DMS53 (cell line): ENCODE data around the gene ARID4B.
A peak's percentile ranks its signal among the peaks of the same experiment; 100 is the strongest.
"Not testable (repeated sequence)": the region's sequence is repeated elsewhere in the genome, so short reads cannot be mapped to it uniquely, and the experiment has no call there.

Source experiments
- DNase-seq: peaks from one replicate; lab custom pipeline; 2025; lab: John Stamatoyannopoulos, UW

ARID4B gene

DNA sequence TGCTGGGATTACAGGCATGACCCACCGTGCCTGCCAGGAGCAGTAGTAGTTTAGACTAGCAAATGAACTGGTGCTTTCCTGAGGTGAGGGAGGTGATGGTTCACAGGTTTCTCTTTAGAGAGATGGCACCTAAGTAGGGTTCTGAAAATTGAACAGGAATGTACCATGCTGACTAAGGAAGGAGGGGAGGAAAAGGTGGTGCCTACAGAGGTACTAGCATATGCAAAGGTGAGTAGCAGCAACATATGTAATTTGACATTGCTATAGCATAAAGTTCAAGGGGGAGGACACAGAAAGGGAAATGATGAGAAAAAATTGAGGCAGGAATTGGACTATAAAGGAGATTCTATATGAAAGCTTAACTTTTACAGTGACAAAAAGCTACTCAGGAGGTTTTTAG lies 101.0 kb downstream of the ARID4B start:
- DNase-seq = no peak

DNA sequence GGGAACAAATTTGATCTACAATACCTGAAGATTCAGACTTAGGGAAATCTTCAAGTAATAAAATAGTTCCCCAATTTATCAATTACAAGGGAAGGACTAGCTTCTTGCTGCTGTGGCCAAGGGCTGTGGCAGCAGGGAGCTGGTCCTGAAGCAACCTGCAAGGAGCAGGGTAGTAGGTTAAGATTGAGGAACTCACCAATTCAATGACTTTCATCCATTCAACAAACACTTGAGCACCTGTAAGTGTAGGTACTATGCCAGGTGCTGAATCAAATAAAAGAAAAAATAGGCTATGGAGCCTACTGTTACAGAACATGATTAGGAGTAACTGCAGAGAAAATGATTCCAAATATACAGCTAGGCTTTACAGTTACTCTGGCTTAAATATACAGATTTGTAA lies 102.7 kb downstream of the ARID4B start:
- DNase-seq = peak; percentile 13

DNA sequence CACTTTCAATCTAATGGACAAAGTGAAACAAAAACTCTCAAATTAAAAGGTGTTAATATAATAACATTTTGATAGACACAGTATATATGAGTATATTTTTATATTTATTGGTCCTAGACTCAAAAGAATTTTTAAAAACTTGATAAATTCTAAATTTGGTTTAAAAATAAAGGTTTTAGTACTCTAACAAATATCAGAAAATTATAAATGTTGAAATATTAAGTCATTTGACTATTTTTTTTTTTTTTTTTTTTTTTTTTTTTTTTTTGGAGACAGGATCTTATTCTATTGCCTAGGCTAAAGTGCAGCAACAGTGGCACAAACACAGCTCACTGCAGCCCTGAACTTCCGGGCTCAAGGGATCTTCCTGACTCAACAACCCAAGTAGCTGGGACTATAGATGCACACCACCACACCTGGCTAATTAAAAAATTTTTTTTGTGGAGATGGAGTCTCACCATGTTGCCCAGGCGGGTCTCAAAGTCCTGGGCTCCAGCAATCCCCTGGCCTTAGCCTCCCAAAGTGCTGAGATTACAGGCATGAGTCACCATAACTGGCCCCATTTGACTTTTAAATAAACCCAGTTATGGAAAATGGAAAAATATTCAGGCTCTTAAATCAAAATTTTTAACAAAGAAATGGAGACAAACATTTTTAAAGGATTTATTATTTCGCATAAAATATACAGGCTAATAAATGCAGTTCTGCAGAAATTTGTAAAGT lies 106.2 kb downstream of the ARID4B start:
- DNase-seq = no peak

DNA sequence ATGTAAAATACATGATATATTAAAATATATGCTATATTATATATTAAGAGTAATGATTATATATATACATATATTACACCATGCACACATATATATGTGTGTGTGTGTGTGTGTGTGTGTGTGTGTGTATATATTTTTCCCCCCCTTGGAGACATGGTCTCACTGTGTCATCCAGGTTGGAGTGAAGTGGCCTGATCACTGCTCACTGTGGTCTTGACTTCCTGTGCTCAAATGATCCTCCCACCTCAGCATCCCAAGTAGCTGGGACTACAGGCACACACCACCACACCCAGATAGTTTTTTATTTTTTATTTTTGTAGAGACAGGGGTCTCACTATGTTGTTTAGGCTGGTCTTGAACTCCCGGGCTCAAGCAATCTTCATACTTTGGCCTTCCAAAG lies 112.5 kb downstream of the ARID4B start:
- no peak for DNase-seq

DNA sequence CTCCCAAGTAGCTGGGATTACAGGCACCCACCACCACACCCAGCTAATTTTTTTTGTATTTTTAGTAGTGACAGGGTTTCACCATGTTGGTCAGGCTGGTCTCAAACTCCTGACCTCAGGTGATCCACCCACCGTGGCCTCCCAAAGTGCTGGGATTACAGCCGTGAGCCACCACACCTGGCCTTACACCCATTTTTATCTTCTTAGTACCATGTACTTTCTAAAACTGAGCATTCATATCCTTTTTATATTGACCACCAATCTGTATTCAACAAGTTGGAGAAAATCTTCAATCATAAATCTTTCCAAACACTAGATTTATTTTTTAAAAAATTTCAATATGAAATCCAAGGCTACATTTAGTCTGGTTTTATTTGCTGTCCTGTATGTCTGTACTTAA lies 113.0 kb downstream of the ARID4B start:
- not testable (repeated sequence) for DNase-seq

DNA sequence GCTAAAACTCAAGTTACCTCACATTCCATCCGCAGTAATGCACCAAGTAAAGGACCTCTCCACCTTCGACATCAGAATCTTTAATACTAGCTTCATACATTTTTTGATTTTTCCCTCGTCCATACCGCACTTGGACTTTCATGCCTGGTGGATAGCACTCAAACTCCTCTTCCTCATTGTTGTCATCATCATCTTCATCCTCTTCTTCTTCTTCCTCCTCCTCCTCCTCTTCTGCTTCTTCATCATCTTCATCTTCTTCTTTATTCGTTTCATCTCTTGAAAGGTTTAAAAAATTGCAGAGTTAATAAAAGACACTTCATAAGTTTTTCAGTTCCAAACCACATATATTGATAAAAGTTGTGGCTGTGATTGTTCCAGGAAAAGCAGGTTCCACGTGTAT lies 114.2 kb downstream of the ARID4B start:
- no peak for DNase-seq

DNA sequence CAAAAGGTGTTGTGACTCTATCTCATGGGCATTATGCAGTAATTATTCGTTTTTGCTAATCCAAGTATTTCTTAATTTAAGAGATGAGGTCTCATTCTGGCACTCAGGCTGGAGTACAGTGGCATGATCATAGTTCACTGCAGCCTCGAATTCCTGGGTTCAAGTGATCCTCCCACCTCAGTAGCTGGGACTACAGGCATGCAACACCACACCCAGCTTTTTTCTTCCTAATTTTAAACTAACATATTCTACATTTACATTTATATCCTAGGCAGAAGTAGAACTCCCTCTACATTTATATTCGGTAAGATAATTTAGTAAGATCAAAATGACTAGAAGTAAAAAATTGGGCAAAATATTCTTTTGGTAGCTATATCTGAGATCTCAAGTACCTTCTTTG lies 116.5 kb downstream of the ARID4B start:
- DNase-seq = no peak

DNA sequence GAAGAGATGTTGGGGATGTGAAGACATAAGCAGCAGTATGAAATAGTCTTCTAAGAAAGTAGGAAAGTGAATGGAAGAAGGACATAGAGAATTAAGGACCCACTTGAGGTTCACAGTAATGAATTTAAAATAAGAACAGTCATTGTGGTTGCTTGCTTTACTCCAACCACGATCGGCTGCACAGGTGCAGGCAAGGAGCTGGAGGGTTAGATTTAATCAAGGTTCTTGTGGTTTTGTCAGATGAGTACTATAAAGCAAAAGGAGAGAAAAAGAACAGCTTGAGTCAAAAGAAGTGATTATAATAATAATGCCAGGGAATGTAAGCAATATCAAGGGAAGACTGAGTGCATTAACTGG lies 120.8 kb downstream of the ARID4B start:
- DNase-seq = no peak

DNA sequence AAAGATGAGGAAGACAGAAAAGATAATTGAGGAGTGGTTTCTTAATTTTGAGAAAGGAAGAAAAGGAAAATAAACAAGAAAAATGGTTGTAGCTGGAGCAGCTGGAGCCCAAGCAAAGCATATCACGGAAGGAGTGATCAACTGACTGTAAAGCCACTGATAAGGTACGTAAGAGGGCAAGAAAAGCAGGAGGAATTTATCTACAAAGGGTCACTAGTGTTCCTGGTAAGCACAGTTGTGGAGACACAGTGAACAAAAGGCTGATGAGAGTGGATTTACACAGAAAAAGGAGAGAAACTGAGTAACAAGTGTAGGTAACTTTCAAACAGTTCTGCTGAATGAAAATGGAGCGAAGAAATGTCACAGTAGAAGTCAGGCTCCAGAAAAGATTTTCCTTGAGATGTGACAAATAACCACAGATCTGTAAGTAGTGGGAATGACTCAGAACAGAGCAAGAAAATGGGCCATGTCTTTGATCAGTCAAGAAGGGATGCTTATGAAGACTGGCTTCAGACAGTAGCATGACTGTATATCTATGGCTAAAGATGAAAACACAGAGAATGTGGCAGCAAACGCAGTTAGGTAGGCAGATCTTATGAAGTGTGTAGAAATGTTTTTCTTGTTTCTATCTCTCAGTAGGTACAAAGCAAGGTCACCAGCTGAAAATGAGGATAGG lies 121.3 kb downstream of the ARID4B start:
- DNase-seq = no peak

DNA sequence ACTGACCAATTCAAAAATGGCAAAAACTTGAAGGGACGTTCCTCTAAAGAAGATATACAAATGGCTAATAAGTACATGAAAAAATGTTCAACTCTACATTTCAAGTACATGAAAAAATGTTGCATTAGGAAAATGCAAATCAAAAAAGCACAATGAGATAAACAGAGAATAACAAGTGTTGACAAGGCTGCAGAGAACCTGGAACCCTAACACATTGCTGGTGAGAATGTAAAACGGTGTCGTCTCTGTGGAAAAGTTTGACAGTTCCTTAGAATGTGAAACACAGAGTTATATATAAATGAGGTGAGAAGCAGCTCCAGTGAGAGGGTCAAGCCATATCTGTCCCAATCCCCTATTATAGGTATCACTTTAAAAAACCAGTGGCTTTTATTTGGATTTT lies 122.3 kb downstream of the ARID4B start:
- no peak for DNase-seq

DNA sequence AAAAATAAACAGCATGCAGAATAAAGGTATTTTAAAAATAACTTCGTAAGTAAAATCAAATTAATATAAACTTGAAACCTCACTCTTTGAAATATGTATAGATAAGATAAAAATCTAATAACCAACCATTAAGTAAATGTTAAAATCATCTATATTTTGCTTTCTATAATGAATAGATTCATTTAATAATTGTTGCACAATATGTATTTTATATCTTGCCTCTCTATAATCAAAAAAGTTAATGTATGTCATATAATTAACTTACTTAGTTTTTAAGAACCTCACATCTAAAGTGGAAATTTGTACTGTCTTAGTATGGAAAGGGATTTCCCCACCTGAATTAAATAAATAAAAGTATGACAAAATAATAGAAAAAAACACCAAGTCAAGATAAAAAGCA lies 124.6 kb downstream of the ARID4B start:
- DNase-seq = no peak

DNA sequence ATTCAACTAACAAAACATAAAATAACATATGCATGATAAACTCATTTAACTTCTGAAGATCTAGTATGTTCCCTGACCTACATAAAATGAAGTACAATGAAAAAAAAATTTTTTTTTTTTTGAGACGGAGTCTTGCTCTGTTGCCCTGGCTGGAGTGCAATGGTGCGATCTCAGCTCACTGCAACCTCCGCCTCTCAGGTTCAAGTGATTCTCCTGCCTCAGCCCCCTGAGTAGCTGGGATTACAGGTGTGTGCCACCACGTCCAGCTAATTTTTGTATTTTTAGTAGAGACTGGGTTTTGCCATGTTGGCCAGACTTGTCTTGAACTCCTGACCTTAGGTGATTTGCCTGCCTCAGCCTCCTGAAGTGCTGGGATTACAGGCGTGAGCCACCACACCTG lies 125.5 kb downstream of the ARID4B start:
- not testable (repeated sequence) for DNase-seq

DNA sequence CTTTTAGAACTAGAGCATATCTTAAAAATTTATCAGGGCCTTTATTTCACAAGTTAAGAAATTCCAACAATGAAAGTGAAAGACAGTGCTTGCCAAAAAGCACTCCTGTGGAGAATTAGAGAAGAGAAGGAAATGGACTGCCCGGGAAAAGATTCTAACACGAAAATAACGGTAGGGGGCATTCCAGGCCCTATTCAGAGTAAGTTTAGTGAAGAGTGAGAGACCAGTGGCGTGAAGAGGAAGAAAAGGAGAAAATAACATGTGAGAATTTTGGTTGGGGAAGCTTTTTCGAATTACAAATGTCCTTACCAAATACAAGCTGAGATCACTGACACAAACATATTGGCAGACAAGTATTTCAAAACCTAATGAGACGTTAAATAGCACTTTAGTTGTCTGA lies 128.5 kb downstream of the ARID4B start:
- DNase-seq = no peak

DNA sequence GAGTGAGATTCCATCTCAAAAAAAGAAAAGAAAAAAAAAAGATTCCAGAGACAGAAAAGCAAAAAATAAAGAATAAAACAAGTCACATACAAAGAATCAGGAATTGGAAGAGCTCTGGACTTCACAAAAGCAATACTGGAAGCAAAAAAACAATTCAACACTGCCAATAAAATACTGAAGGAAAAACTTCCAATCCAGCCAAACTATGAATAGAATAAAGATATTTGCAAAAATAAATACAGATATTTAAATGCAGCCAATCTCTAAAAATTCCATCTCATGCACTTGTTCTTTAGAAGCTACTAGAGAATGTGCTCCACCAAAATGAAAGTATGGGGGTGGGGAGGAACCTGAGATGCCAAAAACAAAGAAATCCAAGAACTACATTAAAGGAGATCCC lies 137.5 kb downstream of the ARID4B start:
- no peak for DNase-seq

DNA sequence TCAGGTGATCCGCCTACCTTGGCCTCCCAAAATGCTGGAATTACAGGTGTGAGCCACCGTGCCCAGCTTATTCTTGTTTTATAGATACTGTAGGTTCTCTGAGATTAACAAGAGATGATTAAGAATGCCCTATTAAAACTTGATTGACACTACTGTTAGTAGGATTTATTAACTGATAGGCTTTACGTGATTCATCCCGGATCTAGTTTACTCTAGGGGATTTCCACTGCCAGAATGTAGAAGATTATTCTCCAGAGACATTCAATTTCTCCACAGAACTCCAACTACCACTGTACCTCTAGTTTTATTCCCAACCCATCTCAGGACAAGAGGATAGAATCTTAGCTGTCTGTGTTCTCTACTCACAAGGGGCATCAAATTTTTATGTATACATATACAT lies 140.7 kb downstream of the ARID4B start:
- no peak for DNase-seq

DNA sequence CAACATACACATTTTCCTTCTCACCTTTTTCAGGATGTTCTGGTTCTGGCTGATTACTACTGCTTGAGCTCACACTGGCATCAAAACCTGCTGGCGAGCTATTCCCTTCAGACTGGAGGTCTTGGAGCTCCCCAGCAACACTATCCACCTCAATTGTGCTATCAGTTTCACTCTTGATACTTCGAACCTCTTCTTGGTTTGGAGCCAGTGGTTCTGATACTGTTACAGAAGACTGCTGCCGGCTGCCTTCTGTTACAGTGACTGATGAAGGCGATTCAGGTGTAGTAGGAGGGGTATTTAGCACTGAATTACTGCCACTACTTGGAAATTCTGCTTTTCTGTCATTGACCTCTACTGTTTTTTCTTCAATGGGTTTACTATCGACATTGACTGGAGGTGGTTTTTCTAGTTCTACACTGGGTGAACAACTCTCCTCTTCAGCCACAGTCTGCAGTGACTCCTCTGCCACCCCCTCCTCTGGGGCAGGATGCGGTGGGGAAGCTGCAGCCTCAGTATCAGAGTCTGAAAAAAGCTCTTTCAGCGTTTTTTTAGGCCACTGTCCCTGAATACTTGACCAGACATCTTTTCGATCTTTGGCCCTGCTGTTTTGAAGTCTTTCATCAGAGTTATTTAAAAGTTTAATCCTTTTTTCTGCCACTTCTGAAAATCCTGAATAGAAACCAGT lies 146.3 kb downstream of the ARID4B start:
- no peak for DNase-seq

DNA sequence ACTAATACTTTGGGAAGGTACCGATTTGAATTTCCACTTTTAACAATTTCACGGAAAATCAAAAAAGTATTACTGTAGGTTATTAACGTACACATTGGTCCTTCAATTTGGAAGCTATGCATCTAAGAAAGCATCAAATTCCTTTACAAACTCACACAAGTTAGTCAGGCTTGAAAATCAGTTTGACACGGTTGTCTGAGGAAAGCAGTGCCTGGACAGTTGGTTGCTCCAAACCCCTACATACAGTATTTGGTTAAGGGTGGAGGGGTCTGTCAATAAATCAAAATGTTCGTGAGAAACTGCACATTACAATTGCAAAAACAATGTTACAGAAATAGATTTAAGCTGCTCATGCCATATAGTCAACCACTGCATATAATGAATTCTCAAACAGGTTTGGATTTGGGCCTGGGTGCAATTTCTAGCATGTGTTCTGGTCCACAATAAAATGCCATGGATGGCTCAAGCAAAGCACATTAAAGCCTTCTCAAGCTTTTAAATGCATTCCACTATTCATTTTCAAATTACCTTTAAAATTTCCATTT lies 147.0 kb downstream of the ARID4B start:
- DNase-seq = no peak

DNA sequence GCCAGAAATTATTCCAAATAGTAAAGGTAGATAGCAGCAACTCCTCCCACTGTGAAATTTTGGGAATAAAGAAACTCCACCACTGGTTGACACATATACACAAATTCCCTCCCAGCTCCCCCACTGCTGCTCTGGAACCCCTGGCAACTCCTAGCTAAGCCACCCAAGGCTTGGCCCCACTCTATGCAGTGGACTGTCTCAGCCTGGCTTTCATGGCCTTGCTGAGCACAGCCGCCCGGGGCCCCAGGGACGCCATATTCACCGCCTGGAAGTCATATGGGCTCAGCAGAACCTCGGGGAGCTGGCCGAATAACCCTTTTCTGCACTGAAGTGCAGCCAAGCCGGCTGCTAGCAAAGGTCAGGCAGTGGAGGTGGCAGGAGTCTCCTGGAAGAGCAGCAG lies 151.5 kb downstream of the ARID4B start:
- DNase-seq = no peak

DNA sequence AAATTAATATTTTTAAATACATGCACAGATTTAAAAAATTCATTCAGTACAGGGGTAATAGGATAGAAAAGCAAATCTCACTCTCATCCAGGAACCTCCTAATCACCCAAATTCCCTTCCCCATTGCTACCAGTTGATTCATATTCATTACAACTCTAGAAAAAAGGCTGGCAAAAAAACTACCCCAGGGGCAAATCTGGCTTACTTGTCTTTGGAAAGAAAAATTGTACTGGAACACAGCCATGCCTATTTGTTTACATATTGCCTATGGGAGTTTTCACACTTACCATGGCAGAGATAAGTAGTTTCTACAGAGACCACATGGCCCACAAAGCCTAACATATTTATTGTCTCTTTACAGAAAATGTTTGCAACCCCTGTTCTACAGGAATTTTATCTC lies 158.0 kb downstream of the ARID4B start:
- DNase-seq = no peak

DNA sequence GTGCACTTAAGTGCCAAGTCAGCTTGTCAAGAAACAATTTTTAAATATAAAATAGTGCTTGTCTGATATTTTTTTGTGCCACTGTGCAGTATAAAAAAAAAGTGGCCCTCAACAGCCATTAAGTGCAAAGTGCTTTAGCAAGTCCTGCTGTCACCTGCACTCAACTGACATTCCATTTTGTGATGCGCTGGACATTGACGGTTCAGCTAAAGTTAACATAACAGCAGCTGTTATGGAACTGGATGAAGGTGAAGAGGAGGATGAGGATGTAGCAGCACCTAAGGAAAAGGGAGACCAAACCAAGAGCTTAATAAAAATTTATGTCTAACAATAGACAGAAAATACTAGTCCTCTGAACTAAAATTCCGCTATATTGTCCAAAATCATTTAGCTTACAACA lies 159.6 kb downstream of the ARID4B start:
- DNase-seq = no peak

DNA sequence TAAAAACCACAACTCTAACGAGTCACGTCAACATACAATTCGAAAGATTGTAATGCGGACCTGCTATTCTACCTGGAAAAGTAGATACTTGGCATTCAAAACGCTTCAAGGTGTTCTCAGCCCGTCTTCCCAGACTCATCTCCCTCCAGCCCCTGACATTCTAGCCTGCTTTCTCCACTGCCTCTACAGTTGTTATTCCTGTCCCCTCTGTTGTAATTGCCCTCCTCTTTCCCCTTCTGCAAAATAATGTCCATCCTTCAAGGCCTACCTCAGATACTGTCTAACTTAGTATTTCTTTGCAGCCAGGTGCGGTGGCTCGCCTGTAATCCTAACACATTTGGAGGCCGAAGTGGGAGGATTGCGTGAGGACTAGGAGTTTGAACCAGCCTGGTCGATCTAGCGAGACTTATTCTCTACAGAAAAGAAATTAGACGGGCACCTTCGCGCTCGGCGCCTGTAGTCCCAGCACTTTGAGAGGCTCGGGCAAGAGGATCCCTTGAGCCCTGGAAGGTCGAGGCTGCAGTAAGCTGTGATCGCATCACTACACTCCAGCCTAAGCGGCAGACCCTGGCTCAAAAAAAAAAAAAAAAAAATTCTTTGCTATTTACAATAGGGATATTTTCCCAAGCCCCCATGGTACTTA lies 166.2 kb downstream of the ARID4B start:
- DNase-seq = peak; percentile 57

DNA sequence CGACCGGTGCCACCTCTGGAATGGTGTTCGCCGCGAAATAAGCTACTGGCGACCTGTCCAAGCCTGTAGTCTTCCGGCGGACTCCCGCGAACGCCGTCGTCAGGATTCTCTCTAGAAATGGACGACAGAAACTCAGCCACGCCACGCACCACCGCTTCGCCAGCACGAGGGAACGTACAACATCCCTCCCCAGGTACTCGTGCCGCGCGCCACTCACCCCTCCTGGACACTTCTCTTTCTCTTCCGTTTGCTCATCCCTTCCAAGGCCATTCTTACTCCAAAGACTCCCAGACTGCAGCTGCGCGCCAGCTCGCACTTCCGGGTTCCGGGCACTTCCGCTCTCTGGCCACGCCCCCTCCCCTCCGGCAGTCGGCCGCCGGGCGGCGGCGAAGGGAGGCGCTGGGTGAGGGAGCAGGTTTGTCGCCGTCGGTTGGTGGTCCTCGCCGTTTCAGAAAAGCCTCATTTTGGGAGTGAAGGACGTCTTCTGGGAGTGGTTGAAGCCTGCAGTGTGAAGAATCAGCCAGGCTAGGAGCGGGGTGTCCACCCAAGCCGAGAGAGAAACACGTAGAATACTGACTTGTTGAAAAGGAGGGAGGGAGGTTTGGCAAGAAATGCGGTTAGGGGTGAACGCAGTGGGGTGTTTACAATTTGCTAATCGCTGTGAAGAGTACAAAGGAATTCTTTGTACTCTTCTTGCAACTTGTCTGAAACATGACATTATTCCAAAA lies 166.9 kb downstream of the ARID4B start, which contains the start of gene RBM34:
Gene RBM34 (minus strand): TSS at position 294 of the 728 bp plus-strand sequence. CDS start 24 bp downstream, at position 270.
- DNase-seq = peak; percentile 96
